NCI-H82 (cell line): ENCODE data around the gene RABL2A.
"Not testable (repeated sequence)": the region's sequence is repeated elsewhere in the genome, so short reads cannot be mapped to it uniquely, and the experiment has no call there.

ENCODE experiments used
- DNase-seq: peaks from one replicate; lab custom pipeline; 2025; lab: John Stamatoyannopoulos, UW

The RABL2A gene

DNA sequence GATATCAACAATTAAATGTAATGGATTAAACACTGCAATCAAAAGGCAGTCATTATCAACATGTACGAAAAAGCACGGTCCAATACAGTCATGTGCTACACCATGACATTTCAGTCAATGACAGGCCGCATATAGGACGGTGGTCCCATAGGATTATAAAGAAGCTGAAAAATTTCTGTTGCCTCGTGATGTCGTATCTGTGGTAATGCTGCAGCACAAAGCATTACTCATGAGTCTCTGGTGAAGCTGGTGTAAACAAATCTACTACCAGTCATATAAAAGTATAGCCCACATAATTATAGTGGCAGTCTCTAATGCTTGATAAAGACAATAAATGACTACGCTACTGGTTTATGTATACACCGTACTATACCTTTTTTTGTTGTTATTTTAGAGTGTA is 58.4 kb downstream of the RABL2A start:
- DNase-seq = no peak

DNA sequence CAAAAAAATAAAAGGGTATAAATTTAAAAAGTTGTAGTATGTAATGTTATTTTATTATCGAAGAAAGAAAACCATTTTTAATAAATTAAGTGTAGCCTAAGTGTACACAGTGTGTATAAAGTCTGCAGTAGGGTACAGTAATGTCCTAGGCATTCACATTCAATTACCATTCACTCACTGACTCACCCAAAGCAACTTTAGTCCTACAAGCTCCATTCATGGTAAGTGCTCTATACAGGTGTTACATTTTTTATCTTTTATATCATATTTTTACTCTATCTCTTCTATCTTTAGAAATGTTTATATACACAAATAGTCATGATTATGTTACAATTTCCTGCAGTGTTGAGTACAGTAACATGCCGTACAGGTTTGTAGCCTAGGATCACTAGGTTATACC is 59.5 kb downstream of the RABL2A start:
- no peak for DNase-seq

DNA sequence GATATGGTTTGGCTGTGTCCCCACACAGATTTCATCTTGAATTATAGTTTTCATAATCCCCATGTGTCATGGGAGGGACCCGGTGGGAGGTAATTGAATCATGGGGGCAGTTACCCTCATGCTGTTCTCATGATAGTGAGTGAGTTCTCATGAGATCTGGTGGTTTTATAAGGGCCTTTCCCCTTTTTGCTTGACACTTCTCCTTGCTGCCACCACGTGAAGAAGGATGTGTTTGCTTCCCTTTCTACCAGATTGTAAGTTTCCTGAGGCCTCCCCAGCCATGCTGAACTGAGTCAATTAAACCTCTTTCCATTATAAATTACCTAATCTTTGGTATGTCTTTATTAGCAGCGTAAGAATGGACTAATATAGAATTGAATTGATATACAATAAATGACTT is 63.8 kb downstream of the RABL2A start:
- not testable (repeated sequence) for DNase-seq
